Esophagus (tissue), 2 donors: ENCODE data around the gene MAST3. TPM values are rescaled to one million over a fixed set of nuclear protein-coding genes. Genes with fewer than 3 reads are reported as not detected.

Experiments
- H3K27ac ChIP-seq, 2 donors: one replicate each; pipeline ENCODE4 v1.5.1; 2013; ENCODE audit warnings: low read depth in 2 of 2, mild to moderate bottlenecking in 2 of 2, inconsistent platforms in 1 of 2, low read length in 1 of 2, moderate library complexity in 1 of 2
- H3K27me3 ChIP-seq, 2 donors: one replicate each; pipeline ENCODE4 v1.6.1; 2013; ENCODE audit warnings: low read length in 2 of 2, control low read depth in 1 of 2, mild to moderate bottlenecking in 1 of 2; ENCODE audit not compliant: insufficient read depth in 2 of 2, control insufficient read depth in 1 of 2
- H3K36me3 ChIP-seq, 2 donors: one replicate each; pipeline ENCODE4 v1.6.1; 2013; ENCODE audit warnings: low read length in 1 of 2; ENCODE audit not compliant: control insufficient read depth in 2 of 2, insufficient read depth in 2 of 2
- H3K4me1 ChIP-seq, 2 donors: one replicate each; pipeline ENCODE4 v1.6.1; 2013; ENCODE audit warnings: low read length in 1 of 2; ENCODE audit not compliant: control insufficient read depth in 2 of 2, insufficient read depth in 2 of 2
- H3K4me3 ChIP-seq, 2 donors: one replicate each; pipeline ENCODE4 v1.5.1; 2013; ENCODE audit warnings: low read length in 2 of 2, mild to moderate bottlenecking in 2 of 2, low read depth in 1 of 2, moderate library complexity in 1 of 2
- H3K9me3 ChIP-seq, 2 donors: one replicate each; pipeline ENCODE4 v1.6.1; 2013; ENCODE audit warnings: mild to moderate bottlenecking in 2 of 2, low read depth in 1 of 2, low read length in 1 of 2, moderate library complexity in 1 of 2; ENCODE audit not compliant: control insufficient read depth in 2 of 2, insufficient read depth in 1 of 2
- WGBS, 2 donors: extraction: QIAGEN DNeasy Blood & Tissue Kit; methylation state at CpG; one replicate each; pipeline ENCODE4 v1.1.7; 2013; 5-methylcytosine and 5-hydroxymethylcytosine counted together
- polyA plus RNA-seq, 2 donors: library from polyadenylated mRNA; stranded (reverse); fragments of 200-250 nt; gene quantifications; one replicate each; pipeline ENCODE4 v1.2.3, GENCODE V29; 2013
- donor health status: healthy with polysubstance abuse.
- donor health status: Bipolar disorder and iron deficiency.

MAST3 gene
- polyA plus RNA-seq, 2 donors = 1.5 to 2.5 TPM

DNA sequence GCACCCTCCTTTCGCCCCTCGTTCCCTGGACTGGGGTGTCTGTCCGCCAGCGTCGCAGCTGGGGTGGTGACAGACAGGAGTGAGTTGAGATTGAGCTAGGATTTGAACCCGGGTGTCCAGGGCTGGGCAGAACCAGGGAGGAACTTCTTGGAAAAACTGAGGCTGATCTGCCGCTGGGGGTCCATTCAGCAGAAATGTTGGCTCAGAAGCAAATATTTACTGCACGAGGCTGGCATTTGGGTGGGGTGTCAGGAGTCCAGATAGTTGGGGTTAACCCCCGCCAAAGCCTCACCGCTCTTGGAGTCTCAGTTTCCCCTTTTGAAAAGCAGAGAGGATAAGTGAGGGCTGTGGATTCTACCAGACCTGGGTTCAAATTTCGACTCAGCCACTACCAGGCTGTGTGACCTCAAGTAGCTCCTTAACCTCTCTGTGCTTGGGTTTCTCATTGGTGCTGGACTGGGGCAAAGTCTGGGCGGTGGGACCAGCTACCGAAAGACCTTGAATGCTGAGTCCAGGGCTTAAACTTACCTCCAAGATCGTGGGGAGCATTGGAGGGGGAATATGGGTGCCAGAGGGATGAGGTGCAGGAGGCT, 20.9 kb downstream of the MAST3 start:
- peaks cover 0 to 8% of the 10 kb centered on the region in 2 donors for H3K36me3 ChIP-seq
- peaks cover 0 to 9% of the 10 kb centered on the region in 2 donors for H3K4me1 ChIP-seq
- H3K27ac ChIP-seq = peak overlapping the region; percentile 36 to 48
- H3K4me3 ChIP-seq = peak overlapping the region; percentile 53 to 71
- WGBS, 2 donors = 30% methylated on average over 14 of the region's 14 CpGs
- H3K27me3 ChIP-seq = no peaks in the 10 kb centered on the region
- no peaks in the 10 kb centered on the region for H3K9me3 ChIP-seq

DNA sequence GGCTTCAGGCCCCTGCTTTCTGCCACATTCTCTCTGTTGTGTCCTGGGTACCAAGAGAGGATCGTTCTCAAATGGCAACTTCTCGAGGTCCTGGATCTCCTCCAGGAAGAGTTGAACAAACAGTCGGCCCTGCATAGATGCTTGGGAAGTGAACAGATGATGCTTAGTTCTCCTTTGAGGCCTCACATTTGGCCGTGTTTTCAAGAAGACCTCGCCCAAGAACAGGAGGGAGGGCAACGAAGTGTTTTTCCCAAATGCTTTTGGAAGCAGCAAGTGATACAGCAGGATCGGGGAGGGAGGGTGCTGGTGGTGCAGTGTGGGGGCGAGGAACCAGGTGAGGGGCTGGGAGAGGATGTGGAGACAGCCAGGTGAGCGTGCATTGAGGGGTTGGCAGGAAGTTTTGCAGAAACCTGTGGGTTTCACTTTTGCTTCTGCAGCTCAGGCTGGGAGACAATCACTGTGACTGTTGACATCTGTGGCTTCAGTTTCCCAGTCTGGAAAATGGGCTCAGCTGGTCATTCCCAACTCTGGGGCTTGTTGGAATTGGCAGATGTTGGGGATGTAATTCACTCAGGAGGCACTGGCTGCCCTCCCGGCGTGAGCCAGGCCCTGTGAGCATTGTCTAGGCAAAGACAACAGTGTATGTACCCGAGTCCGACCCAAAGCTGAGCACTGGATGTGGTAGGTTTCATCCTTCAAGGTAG, 21.6 kb downstream of the MAST3 start:
- Histone ChIP-seq H3K4me1 (peaks cover 0 to 9% of the 10 kb centered on the region in 2 donors), H3K27ac (peak overlapping the region; percentile 47 to 48), H3K27me3 (no peaks in the 10 kb centered on the region), H3K4me3 (peak overlapping the region in 1 of 2 donors; percentile 12), H3K9me3 (no peaks in the 10 kb centered on the region), H3K36me3 (peaks cover 0 to 9% of the 10 kb centered on the region in 2 donors)
- 30 to 31% methylated on average over 13 of the region's 13 CpGs for WGBS, 2 donors

- WGBS, 2 donors = 62 to 73% methylated on average over 14 of the region's 14 CpGs
- Histone ChIP-seq H3K27ac (peak overlapping the region in 1 of 2 donors; percentile 47), H3K4me1 (peaks cover 0 to 9% of the 10 kb centered on the region in 2 donors), H3K9me3 (no peaks in the 10 kb centered on the region), H3K36me3 (peaks cover 0 to 14% of the 10 kb centered on the region in 2 donors), H3K4me3 (no peak overlapping the region), H3K27me3 (no peaks in the 10 kb centered on the region)
Measured at GRCh38 chr19:18119717-18120105, 22.1 kb downstream of the MAST3 start.

DNA sequence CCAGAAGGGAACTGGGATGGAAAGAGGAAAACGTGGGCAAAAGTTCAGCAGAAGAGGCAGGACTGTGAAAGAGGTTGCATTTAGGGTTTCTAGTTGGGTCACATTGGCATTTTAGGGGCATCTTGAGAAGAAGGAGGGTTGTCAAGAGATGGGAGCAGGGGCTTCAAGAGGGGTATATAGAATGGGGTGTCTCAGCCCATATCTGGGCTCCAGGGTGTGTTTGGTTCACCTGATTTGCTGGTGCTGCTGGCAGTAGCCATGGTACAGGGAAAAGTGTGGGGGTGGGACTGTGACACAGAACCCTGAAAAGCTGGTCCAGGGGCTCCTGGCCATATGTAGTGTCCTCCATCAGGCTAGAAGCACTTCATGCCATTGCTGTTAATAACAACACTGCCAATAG, 22.5 kb downstream of the MAST3 start:
- peaks cover 0 to 14% of the 10 kb centered on the region in 2 donors for H3K36me3 ChIP-seq
- WGBS, 2 donors = 64 to 69% methylated on average over 1 of the region's 1 CpG
- H3K4me3 ChIP-seq = no peak overlapping the region
- no peak overlapping the region for H3K27ac ChIP-seq
- no peaks in the 10 kb centered on the region for H3K27me3 ChIP-seq
- H3K9me3 ChIP-seq = no peaks in the 10 kb centered on the region
- H3K4me1 ChIP-seq = peaks cover 0 to 9% of the 10 kb centered on the region in 2 donors

DNA sequence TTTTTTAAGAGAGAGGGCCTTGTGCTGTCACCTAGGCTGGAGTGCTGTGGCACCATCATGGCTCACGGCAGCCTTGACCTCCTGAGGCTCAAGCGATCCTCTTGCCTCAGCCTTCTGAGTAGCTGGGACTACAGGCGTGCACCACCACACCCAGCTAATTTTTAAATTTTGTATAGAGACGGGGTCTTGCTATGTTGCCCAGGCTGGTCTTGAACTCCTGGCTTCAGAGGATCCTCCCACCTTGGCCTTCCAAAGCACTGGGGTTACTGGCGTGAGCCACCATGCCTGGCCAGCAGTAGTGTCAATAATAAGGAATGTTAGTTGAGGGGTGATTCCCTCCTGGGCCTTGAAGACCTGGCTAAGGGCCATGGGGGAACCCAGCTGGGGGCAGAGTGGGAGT, 23.6 kb downstream of the MAST3 start:
- peaks cover 0 to 9% of the 10 kb centered on the region in 2 donors for H3K4me1 ChIP-seq
- H3K27ac ChIP-seq = no peak overlapping the region

DNA sequence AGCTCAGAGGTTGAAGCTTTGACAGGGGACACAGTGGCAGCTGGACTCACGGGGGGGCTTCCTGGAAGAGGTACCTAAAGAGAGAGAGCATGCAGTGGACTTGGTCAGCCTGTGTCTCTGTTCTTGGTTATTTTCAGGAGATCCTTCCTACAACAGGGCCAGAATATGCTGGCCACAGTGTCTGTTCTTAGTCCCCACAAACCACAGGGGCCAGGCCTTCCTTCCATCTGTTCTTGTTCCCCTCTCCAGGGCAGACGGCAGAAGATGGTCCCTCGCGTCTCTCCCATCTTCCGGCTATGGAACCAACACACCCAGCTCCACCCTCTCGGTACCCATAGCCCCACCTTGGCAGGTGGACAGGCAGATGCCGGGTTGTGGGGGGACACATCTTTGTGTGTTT, 24.8 kb downstream of the MAST3 start:
- Histone ChIP-seq H3K9me3 (no peaks in the 10 kb centered on the region), H3K36me3 (peaks cover 0 to 14% of the 10 kb centered on the region in 2 donors), H3K27me3 (no peaks in the 10 kb centered on the region), H3K4me1 (peaks cover 0 to 7% of the 10 kb centered on the region in 2 donors), H3K4me3 (no peak overlapping the region), H3K27ac (no peak overlapping the region)
- 90 to 94% methylated on average over 7 of the region's 7 CpGs for WGBS, 2 donors

More for the DNA sequence above, 23.6 kb downstream of the MAST3 start:
- Histone ChIP-seq H3K27me3 (no peaks in the 10 kb centered on the region), H3K36me3 (peaks cover 0 to 14% of the 10 kb centered on the region in 2 donors), H3K4me3 (no peak overlapping the region), H3K9me3 (no peaks in the 10 kb centered on the region)
- WGBS, 2 donors = 96% methylated on average over 5 of the region's 5 CpGs

GRCh38 chr19:18122860-18123795, 25.6 kb downstream of the MAST3 start:
- peaks cover 0 to 6% of the 10 kb centered on the region in 2 donors for H3K4me1 ChIP-seq
- peaks cover under 1 to 14% of the 10 kb centered on the region in 2 donors for H3K36me3 ChIP-seq
- no peak overlapping the region for H3K4me3 ChIP-seq
- H3K9me3 ChIP-seq = no peaks in the 10 kb centered on the region
- 78 to 88% methylated on average over 27 of the region's 27 CpGs for WGBS, 2 donors
- no peaks in the 10 kb centered on the region for H3K27me3 ChIP-seq
- H3K27ac ChIP-seq = no peak overlapping the region

DNA sequence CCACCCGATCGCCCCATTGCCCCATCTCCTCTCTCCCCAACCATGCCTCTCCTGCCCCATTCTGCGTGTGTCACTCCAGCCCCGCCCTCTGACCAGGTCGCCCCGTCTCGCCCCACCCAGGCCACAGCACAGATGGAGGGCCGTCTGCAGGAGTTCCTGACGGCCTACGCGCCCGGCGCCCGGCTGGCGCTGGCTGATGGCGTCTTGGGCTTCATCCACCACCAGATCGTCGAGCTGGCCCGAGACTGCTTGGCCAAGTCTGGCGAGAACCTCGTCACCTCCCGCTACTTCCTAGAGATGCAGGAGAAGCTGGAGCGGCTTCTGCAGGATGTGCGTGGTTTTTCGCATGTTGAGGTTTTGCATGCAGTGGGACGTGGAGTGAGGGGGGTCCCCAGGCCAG, 26.2 kb downstream of the MAST3 start:
- WGBS, 2 donors = 82 to 85% methylated on average over 26 of the region's 26 CpGs
- H3K36me3 ChIP-seq = peaks cover 4 to 14% of the 10 kb centered on the region in 2 donors

GRCh38 chr19:18126097-18126496, 28.5 kb downstream of the MAST3 start:
- Histone ChIP-seq H3K27ac (no peak overlapping the region), H3K4me1 (no peaks in the 10 kb centered on the region), H3K4me3 (no peak overlapping the region), H3K27me3 (no peaks in the 10 kb centered on the region), H3K36me3 (peaks cover 4 to 21% of the 10 kb centered on the region in 2 donors), H3K9me3 (no peaks in the 10 kb centered on the region)
- 76 to 83% methylated on average over 2 of the region's 2 CpGs for WGBS, 2 donors

More for the DNA sequence above, 26.2 kb downstream of the MAST3 start:
- Histone ChIP-seq H3K4me3 (no peak overlapping the region), H3K9me3 (no peaks in the 10 kb centered on the region), H3K27me3 (no peaks in the 10 kb centered on the region), H3K4me1 (no peaks in the 10 kb centered on the region), H3K27ac (no peak overlapping the region)
